ENCODE results near the gene OR9Q2. TPM values are rescaled to one million over a fixed set of nuclear protein-coding genes. Genes with fewer than 3 reads are reported as not detected.

The OR9Q2 gene
- total and polyA plus RNA-seq, 2 of the 13 experiments (the other 11 are each of a cell fraction or from before 2014, with no cell fraction given): not detected

DNA sequence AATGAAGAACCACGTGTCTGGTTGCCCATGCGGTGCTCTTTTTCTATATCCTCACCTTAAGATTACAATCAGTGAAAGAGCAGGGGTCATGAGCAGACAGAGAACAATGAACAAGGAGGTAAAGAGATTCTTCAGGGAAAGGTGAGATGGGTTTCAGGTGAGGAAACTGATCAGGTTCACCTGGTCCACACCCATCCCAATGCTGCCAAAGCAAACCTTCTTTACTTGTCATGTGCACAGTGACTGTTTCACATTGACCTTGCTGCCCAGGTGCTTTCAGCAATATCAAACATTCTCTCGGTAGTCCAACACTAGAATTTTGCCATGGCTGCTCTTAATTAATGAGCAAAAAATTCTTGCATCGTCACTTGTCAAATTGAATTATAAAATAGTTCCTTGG is 24.5 kb upstream of the OR9Q2 start:
- Histone ChIP-seq H2AFZ (ENCODE audit: low read length) (no peak overlapping the region), H3K4me1 (ENCODE audit: insufficient read depth, low read length) (peaks cover 51% of the 10 kb centered on the region), H3K4me2 (ENCODE audit: low read depth, low read length) (peak overlapping the region; percentile 40; the same call in 1 of the 2 replicates), H3K36me3 (replicated peaks in 1 of 2; ENCODE audit: control insufficient read depth in 1 of 2, insufficient read depth in 2 of 2, low read length in 2 of 2) (no peaks in the 10 kb centered on the region), H3K4me3 (replicated peaks in 1 of 3; ENCODE audit: insufficient read depth in 1 of 3, low read depth in 2 of 3, low read length in 3 of 3) (peak overlapping the region in 1 of 3 experiments; percentile 4; a peak in 1 of 6 replicates), H3K27ac (ENCODE audit: extremely low read length, insufficient read depth, low read length) (peak overlapping the region; percentile 73), H3K27me3 (ENCODE audit: control insufficient read depth in 1 of 2, insufficient read depth in 2 of 2, low read length in 2 of 2) (no peaks in the 10 kb centered on the region), H3K79me2 (ENCODE audit: insufficient read depth, low read length) (no peaks in the 10 kb centered on the region), H3K9ac (ENCODE audit: insufficient read depth, low read depth, low read length) (no peak overlapping the region), H3K9me3 (ENCODE audit: low read length) (no peaks in the 10 kb centered on the region), H4K20me1 (ENCODE audit: insufficient read depth, low read length) (no peaks in the 10 kb centered on the region)
- intact Hi-C loops (cut with micrococcal nuclease; ENCODE audit: unreplicated experiment) (no loop called here), in situ Hi-C loops (cut with HindIII; ENCODE audit: extremely low pct_ligation_motif_present, low pct_unique_long_range_greater_than_20kb) (loop anchor here (25.0 kb wide), 1 partner anchor 323 kb away; no protein-coding TSS in a partner anchor)
- FAIRE-seq (no peak), ATAC-seq (no peak), DNase-seq (ENCODE audit: low spot score) (no peak)
- no TSS peak for BruUV-seq (replicated peaks)
- ChIA-PET POLR2A (interaction anchor here (1.3 kb wide), 1 partner anchor 385 kb away, joined by 3 read pairs; no protein-coding TSS in a partner anchor), CTCF (ENCODE audit: low intra/inter-chr PET ratio, low total read pairs) (no interaction called here)
- 93% methylated on average over 4 of the region's 4 CpGs for WGBS (ENCODE audit: low lambda C conversion rate)
- TF ChIP-seq ZNF788 (CRISPR knock-in tag; IDR thresholded peaks at IDR 0.05; ENCODE audit: borderline replicate concordance): 0 out of 2 replicates have a peak, but pooled peaks have one; percentile 21
- TF ChIP-seq ZNF205 (CRISPR knock-in tag; IDR thresholded peaks at IDR 0.05): no peak
- no peak for TF ChIP-seq ZNF562 (CRISPR knock-in tag; IDR thresholded peaks at IDR 0.05; ENCODE audit: borderline replicate concordance)
- TF ChIP-seq, protein P1, sequence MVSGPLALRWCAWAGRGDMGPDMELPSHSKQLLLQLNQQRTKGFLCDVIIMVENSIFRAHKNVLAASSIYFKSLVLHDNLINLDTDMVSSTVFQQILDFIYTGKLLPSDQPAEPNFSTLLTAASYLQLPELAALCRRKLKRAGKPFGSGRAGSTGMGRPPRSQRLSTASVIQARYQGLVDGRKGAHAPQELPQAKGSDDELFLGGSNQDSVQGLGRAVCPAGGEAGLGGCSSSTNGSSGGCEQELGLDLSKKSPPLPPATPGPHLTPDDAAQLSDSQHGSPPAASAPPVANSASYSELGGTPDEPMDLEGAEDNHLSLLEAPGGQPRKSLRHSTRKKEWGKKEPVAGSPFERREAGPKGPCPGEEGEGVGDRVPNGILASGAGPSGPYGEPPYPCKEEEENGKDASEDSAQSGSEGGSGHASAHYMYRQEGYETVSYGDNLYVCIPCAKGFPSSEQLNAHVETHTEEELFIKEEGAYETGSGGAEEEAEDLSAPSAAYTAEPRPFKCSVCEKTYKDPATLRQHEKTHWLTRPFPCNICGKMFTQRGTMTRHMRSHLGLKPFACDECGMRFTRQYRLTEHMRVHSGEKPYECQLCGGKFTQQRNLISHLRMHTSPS (CRISPR knock-in tag; IDR thresholded peaks at IDR 0.05; ENCODE audit: low read depth): no peak
- no peak for TF ChIP-seq ZNF263 (CRISPR knock-in tag; IDR thresholded peaks at IDR 0.05)
- no peak for TF ChIP-seq KLF12 (CRISPR knock-in tag; IDR thresholded peaks at IDR 0.05; ENCODE audit: borderline replicate concordance)
- TF ChIP-seq, protein P2, sequence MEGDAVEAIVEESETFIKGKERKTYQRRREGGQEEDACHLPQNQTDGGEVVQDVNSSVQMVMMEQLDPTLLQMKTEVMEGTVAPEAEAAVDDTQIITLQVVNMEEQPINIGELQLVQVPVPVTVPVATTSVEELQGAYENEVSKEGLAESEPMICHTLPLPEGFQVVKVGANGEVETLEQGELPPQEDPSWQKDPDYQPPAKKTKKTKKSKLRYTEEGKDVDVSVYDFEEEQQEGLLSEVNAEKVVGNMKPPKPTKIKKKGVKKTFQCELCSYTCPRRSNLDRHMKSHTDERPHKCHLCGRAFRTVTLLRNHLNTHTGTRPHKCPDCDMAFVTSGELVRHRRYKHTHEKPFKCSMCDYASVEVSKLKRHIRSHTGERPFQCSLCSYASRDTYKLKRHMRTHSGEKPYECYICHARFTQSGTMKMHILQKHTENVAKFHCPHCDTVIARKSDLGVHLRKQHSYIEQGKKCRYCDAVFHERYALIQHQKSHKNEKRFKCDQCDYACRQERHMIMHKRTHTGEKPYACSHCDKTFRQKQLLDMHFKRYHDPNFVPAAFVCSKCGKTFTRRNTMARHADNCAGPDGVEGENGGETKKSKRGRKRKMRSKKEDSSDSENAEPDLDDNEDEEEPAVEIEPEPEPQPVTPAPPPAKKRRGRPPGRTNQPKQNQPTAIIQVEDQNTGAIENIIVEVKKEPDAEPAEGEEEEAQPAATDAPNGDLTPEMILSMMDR (CRISPR knock-in tag; IDR thresholded peaks at IDR 0.05): no peak
- TF ChIP-seq JARID2 (CRISPR knock-in tag; IDR thresholded peaks at IDR 0.05; ENCODE audit: insufficient replicate concordance): no peak
- no peak for TF ChIP-seq GTF2F1 (IDR thresholded peaks at IDR 0.05; ENCODE audit: low read length)
- TF ChIP-seq CCAR2 (optimal IDR thresholded peaks at IDR 0.05; ENCODE audit: low read depth, low read length): no peak
- TF ChIP-seq ZEB1 (IDR thresholded peaks at IDR 0.05; ENCODE audit: insufficient replicate concordance, low read depth): peak; percentile 12
- TF ChIP-seq, protein P3, sequence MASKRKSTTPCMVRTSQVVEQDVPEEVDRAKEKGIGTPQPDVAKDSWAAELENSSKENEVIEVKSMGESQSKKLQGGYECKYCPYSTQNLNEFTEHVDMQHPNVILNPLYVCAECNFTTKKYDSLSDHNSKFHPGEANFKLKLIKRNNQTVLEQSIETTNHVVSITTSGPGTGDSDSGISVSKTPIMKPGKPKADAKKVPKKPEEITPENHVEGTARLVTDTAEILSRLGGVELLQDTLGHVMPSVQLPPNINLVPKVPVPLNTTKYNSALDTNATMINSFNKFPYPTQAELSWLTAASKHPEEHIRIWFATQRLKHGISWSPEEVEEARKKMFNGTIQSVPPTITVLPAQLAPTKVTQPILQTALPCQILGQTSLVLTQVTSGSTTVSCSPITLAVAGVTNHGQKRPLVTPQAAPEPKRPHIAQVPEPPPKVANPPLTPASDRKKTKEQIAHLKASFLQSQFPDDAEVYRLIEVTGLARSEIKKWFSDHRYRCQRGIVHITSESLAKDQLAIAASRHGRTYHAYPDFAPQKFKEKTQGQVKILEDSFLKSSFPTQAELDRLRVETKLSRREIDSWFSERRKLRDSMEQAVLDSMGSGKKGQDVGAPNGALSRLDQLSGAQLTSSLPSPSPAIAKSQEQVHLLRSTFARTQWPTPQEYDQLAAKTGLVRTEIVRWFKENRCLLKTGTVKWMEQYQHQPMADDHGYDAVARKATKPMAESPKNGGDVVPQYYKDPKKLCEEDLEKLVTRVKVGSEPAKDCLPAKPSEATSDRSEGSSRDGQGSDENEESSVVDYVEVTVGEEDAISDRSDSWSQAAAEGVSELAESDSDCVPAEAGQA (IDR thresholded peaks at IDR 0.05; ENCODE audit: low read depth): no peak
- TF ChIP-seq, protein P3 (CRISPR knock-in tag; IDR thresholded peaks at IDR 0.05; ENCODE audit: borderline replicate concordance): no peak
- TF ChIP-seq HNF4A (CRISPR knock-in tag; IDR thresholded peaks at IDR 0.05): no peak
- TF ChIP-seq, protein P4, sequence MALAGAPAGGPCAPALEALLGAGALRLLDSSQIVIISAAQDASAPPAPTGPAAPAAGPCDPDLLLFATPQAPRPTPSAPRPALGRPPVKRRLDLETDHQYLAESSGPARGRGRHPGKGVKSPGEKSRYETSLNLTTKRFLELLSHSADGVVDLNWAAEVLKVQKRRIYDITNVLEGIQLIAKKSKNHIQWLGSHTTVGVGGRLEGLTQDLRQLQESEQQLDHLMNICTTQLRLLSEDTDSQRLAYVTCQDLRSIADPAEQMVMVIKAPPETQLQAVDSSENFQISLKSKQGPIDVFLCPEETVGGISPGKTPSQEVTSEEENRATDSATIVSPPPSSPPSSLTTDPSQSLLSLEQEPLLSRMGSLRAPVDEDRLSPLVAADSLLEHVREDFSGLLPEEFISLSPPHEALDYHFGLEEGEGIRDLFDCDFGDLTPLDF (CRISPR knock-in tag; IDR thresholded peaks at IDR 0.05): no peak

All from HepG2 (cell line).